ENCODE measurements around the gene DCAF17.

DCAF17 gene

GRCh38 chr2:171512014-171512413, 78.0 kb downstream of the DCAF17 start:
- POLR2A ChIA-PET = no interaction called here
- CTCF ChIA-PET = no interaction called here
- no peak overlapping the region for H3K4me3 ChIP-seq (ENCODE audit: low read depth, low read length)
- H3K36me3 ChIP-seq (ENCODE audit: control insufficient read depth in 2 of 2, insufficient read depth in 1 of 2, low read length in 2 of 2) = no peaks in the 10 kb centered on the region
- no peaks in the 10 kb centered on the region for H3K9me3 ChIP-seq (ENCODE audit: control insufficient read depth, insufficient read depth, low read depth, low read length)
- H3K27ac ChIP-seq (ENCODE audit: extremely low read depth, low read depth, low read length) = no peak overlapping the region
- TF ChIP-seq ZFHX2 (tag by site-specific recombination; conservative IDR thresholded peaks at IDR 0.05) (no peak), ZSCAN30 (tag by site-specific recombination; IDR thresholded peaks at IDR 0.05) (no peak), ZNF362 (tag by site-specific recombination; IDR thresholded peaks at IDR 0.05) (no peak), ZNF214 (tag by site-specific recombination; IDR thresholded peaks at IDR 0.05; ENCODE audit: borderline replicate concordance) (no peak), ZNF664 (tag by site-specific recombination; IDR thresholded peaks at IDR 0.05) (no peak), ZNF19 (tag by site-specific recombination; IDR thresholded peaks at IDR 0.05; ENCODE audit: low read depth) (no peak), GLIS2 (tag by site-specific recombination; IDR thresholded peaks at IDR 0.05) (no peak), ATF2 (tag by site-specific recombination; IDR thresholded peaks at IDR 0.05; ENCODE audit: low read depth) (no peak), ZNF248 (tag by site-specific recombination; IDR thresholded peaks at IDR 0.05) (no peak), HIC1 (tag by site-specific recombination; IDR thresholded peaks at IDR 0.05) (no peak), ZNF2 (tag by site-specific recombination; IDR thresholded peaks at IDR 0.05) (no peak)
- H3K4me1 ChIP-seq (ENCODE audit: control insufficient read depth, insufficient read depth, low read length) = no peaks in the 10 kb centered on the region

- CTCF ChIA-PET = no interaction called here
- TF ChIP-seq ZSCAN4 (tag by site-specific recombination; IDR thresholded peaks at IDR 0.05) = no peak
- H3K36me3 ChIP-seq (ENCODE audit: control insufficient read depth in 2 of 2, insufficient read depth in 1 of 2, low read length in 2 of 2) = no peaks in the 10 kb centered on the region
- H3K9me3 ChIP-seq (ENCODE audit: control insufficient read depth, insufficient read depth, low read depth, low read length) = no peaks in the 10 kb centered on the region
- POLR2A ChIA-PET = no interaction called here
- H3K27ac ChIP-seq (ENCODE audit: extremely low read depth, low read depth, low read length) = no peak overlapping the region
- no peak overlapping the region for H3K4me3 ChIP-seq (ENCODE audit: low read depth, low read length)
- H3K4me1 ChIP-seq (ENCODE audit: control insufficient read depth, insufficient read depth, low read length) = no peaks in the 10 kb centered on the region
These were observed 78.7 kb downstream of the DCAF17 start for GRCh38 chr2:171512683-171513195.

- no peaks in the 10 kb centered on the region for H3K36me3 ChIP-seq (ENCODE audit: control insufficient read depth in 2 of 2, insufficient read depth in 1 of 2, low read length in 2 of 2)
- H3K27ac ChIP-seq (ENCODE audit: extremely low read depth, low read depth, low read length) = no peak overlapping the region
- no peaks in the 10 kb centered on the region for H3K9me3 ChIP-seq (ENCODE audit: control insufficient read depth, insufficient read depth, low read depth, low read length)
- H3K4me1 ChIP-seq (ENCODE audit: control insufficient read depth, insufficient read depth, low read length) = no peaks in the 10 kb centered on the region
- ChIA-PET CTCF (interaction anchor here (0.6 kb wide), 1 partner anchor 100 kb away, joined by 3 read pairs; no protein-coding TSS in a partner anchor), POLR2A (no interaction called here)
- no peak overlapping the region for H3K4me3 ChIP-seq (ENCODE audit: low read depth, low read length)
- no peak for TF ChIP-seq ZNF398 (tag by site-specific recombination; IDR thresholded peaks at IDR 0.05)
- TF ChIP-seq ZNF843 (tag by site-specific recombination; IDR thresholded peaks at IDR 0.05) = no peak
- no peak for TF ChIP-seq KLF17 (tag by site-specific recombination; IDR thresholded peaks at IDR 0.05)
- TF ChIP-seq ZSCAN23 (tag by site-specific recombination; IDR thresholded peaks at IDR 0.05) = no peak
- TF ChIP-seq PRDM4 (tag by site-specific recombination; IDR thresholded peaks at IDR 0.05) = no peak
- TF ChIP-seq BCL11A (tag by site-specific recombination; IDR thresholded peaks at IDR 0.05; ENCODE audit: low read depth) = no peak
- no peak for TF ChIP-seq ZFP69B (tag by site-specific recombination; IDR thresholded peaks at IDR 0.05)
These were observed 79.7 kb downstream of the DCAF17 start for GRCh38 chr2:171513719-171514160.

Measured in HEK293 (cell line).